ENCODE results near the gene SEMA4F.

Gene SEMA4F

GRCh38 chr2:74728842-74729241 lies 74.8 kb downstream of the SEMA4F start:
- Histone ChIP-seq H3K27me3 (replicated peaks) (no peaks in the 10 kb centered on the region), H3K4me3 (ENCODE audit: low read depth, low read length) (no peak overlapping the region), H3K36me3 (replicated peaks) (no peaks in the 10 kb centered on the region), H3K27ac (no peak overlapping the region)
- TF ChIP-seq, protein P1, sequence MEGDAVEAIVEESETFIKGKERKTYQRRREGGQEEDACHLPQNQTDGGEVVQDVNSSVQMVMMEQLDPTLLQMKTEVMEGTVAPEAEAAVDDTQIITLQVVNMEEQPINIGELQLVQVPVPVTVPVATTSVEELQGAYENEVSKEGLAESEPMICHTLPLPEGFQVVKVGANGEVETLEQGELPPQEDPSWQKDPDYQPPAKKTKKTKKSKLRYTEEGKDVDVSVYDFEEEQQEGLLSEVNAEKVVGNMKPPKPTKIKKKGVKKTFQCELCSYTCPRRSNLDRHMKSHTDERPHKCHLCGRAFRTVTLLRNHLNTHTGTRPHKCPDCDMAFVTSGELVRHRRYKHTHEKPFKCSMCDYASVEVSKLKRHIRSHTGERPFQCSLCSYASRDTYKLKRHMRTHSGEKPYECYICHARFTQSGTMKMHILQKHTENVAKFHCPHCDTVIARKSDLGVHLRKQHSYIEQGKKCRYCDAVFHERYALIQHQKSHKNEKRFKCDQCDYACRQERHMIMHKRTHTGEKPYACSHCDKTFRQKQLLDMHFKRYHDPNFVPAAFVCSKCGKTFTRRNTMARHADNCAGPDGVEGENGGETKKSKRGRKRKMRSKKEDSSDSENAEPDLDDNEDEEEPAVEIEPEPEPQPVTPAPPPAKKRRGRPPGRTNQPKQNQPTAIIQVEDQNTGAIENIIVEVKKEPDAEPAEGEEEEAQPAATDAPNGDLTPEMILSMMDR (IDR thresholded peaks at IDR 0.05; ENCODE audit: low read depth, low read length, missing control alignments), result no peak
- in situ Hi-C loops (cut with HindIII; ENCODE audit: low pct_ligation_motif_present, low sequenced_read_pairs), result no loop called here
- no peak for DNase-seq

DNA sequence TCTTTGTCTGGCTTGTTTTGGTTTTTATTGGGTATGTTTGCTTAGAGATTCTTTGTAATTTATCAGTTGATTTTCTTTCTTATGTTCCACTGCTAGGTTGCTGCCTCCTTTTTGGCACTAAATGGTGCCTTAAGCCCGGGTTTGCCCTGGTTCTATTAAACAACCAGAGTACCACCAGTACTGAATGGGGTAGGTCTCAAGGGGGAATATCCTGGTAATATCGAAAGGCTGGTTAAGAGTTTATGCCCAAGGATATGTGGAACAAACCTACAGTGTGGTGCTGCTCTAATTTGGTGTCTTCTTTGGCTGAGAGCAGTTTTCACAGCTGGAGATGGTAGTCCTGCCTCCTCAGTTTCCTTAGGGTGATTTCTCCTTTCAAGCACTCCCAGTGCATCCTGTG lies 76.5 kb downstream of the SEMA4F start:
- no peaks in the 10 kb centered on the region for H3K27me3 ChIP-seq (replicated peaks)
- H3K27ac ChIP-seq, result no peak overlapping the region
- no peak for DNase-seq
- in situ Hi-C loops (cut with HindIII; ENCODE audit: low pct_ligation_motif_present, low sequenced_read_pairs), result no loop called here
- no peak overlapping the region for H3K4me3 ChIP-seq (ENCODE audit: low read depth, low read length)
- H3K36me3 ChIP-seq (replicated peaks), result no peaks in the 10 kb centered on the region
- TF ChIP-seq, protein P1 (IDR thresholded peaks at IDR 0.05; ENCODE audit: low read depth, low read length, missing control alignments), result no peak
